Upper lobe of left lung (tissue), 6 donors: ENCODE data around the gene OTUB1. TPM values are rescaled to one million over a fixed set of nuclear protein-coding genes. Genes with fewer than 3 reads are reported as not detected.

ENCODE experiments used
- ATAC-seq, 2 donors: fragments of 200-7000 bp; cut with Tn5 transposase; one replicate each; pipeline ENCODE4 v1.9.1; 2022; ENCODE audit warnings: mild to moderate bottlenecking in 2 of 2, moderate library complexity in 2 of 2; ENCODE audit not compliant: low FRiP score in 2 of 2
- DNase-seq, 2 donors: peaks; one replicate each; pipeline ENCODE4 v3.0.0-alpha.2; 2019 to 2020
- H3K27ac ChIP-seq, 4 donors: fragments of 200-600 bp; sonication (generic); one replicate each; pipeline ENCODE4 v1.5.1; 2016 to 2019
- H3K27me3 ChIP-seq, 4 donors: fragments of 200-600 bp; sonication (generic); one replicate each; pipeline ENCODE4 v1.5.1; 2017 to 2019
- H3K36me3 ChIP-seq, 4 donors: fragments of 200-600 bp; sonication (generic); one replicate each; pipeline ENCODE4 v1.5.1; 2016 to 2019
- H3K4me1 ChIP-seq, 4 donors: fragments of 200-600 bp; sonication (generic); one replicate each; pipeline ENCODE4 v1.5.1; 2018 to 2019
- H3K4me3 ChIP-seq, 4 donors: fragments of 200-600 bp; sonication (generic); one replicate each; pipeline ENCODE4 v1.5.1; 2017 to 2019; ENCODE audit warnings: mild to moderate bottlenecking in 2 of 4, moderate library complexity in 1 of 4
- H3K9me3 ChIP-seq, 4 donors: fragments of 200-600 bp; sonication (generic); one replicate each; pipeline ENCODE4 v1.5.1; 2018 to 2019
- EP300 ChIP-seq, 4 donors: sonication (generic); formaldehyde crosslinking; IDR thresholded peaks; one replicate each; pipeline ENCODE4 v1.5.1; 2017; ENCODE audit warnings: antibody characterized with exemption in 4 of 4, control low read depth in 2 of 4
- POLR2A ChIP-seq, 4 donors: fragments of 450-650 bp; IDR thresholded peaks; one replicate each; pipeline ENCODE4 v1.5.1; 2016 to 2017; ENCODE audit warnings: antibody characterized with exemption in 4 of 4, mild to moderate bottlenecking in 2 of 4
- POLR2AphosphoS5 ChIP-seq, 2 donors: sonication (generic); formaldehyde crosslinking; IDR thresholded peaks; one replicate each; pipeline ENCODE4 v1.5.1; 2017; ENCODE audit warnings: antibody characterized with exemption in 2 of 2
- WGBS, 2 donors: methylation state at CpG; one replicate each; pipeline ENCODE4 v1.1.5; 2017 to 2018; 5-methylcytosine and 5-hydroxymethylcytosine counted together
- total RNA-seq, 6 donors: library from RNA; depleted of rRNA in 4 of 6; stranded (reverse); fragments of >200 nt in 4 of 6; gene quantifications; one replicate each; pipeline versions ENCODE4 v1.1.0 to v1.2.1, GENCODE V29; 2016 to 2021
- TF ChIP-seq, protein P1 (sequence below), 6 experiments: fragments of 450-650 bp in 4 of 6; fragments of 200-600 bp in 2 of 6; sonication (generic) in 2 of 6; IDR thresholded peaks; one replicate each; pipeline ENCODE4 v1.5.1; 2016 to 2019; ENCODE audit warnings: antibody characterized with exemption in 6 of 6
- donor health status: DM: no; HTN: no; CAD: no; lungs with moderate emphysema.
- donor health status: DM: no; HTN: yes; CAD: no; lungs with severe emphysema.

Gene OTUB1
- total RNA-seq, 6 donors from 2014 or later = 58.6 to 95.3 (median 72.5) TPM

GRCh38 chr11:64040684-64041322 is 54.6 kb downstream of the OTUB1 start:
- WGBS, 2 donors = 70 to 73% methylated on average over 17 to 20 of the region's 20 CpGs
- no peak overlapping the region for H3K27ac ChIP-seq
- H3K27me3 ChIP-seq = peaks cover 0 to 15% (median 10%) of the 10 kb centered on the region in 4 donors
- no peak for TF ChIP-seq POLR2AphosphoS5 (IDR thresholded peaks at IDR 0.05)
- TF ChIP-seq, protein P1, sequence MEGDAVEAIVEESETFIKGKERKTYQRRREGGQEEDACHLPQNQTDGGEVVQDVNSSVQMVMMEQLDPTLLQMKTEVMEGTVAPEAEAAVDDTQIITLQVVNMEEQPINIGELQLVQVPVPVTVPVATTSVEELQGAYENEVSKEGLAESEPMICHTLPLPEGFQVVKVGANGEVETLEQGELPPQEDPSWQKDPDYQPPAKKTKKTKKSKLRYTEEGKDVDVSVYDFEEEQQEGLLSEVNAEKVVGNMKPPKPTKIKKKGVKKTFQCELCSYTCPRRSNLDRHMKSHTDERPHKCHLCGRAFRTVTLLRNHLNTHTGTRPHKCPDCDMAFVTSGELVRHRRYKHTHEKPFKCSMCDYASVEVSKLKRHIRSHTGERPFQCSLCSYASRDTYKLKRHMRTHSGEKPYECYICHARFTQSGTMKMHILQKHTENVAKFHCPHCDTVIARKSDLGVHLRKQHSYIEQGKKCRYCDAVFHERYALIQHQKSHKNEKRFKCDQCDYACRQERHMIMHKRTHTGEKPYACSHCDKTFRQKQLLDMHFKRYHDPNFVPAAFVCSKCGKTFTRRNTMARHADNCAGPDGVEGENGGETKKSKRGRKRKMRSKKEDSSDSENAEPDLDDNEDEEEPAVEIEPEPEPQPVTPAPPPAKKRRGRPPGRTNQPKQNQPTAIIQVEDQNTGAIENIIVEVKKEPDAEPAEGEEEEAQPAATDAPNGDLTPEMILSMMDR (IDR thresholded peaks at IDR 0.05) = peak in 2 of 6 experiments; percentile 14 to 41
- ATAC-seq (no peak), DNase-seq (peak in 1 of 2 donors; percentile 71)
- H3K9me3 ChIP-seq = no peaks in the 10 kb centered on the region
- H3K4me1 ChIP-seq = peaks cover 10 to 12% (median 11%) of the 10 kb centered on the region in 4 donors
- H3K4me3 ChIP-seq = no peak overlapping the region
- no peaks in the 10 kb centered on the region for H3K36me3 ChIP-seq

- ATAC-seq (no peak), DNase-seq (peak in 1 of 2 donors; percentile 49)
- 92 to 100% methylated on average over 5 to 9 of the region's 9 CpGs for WGBS, 2 donors
- H3K27me3 ChIP-seq = peaks cover 0 to 4% (median 2%) of the 10 kb centered on the region in 4 donors
- TF ChIP-seq POLR2AphosphoS5 (IDR thresholded peaks at IDR 0.05) (no peak), POLR2A (IDR thresholded peaks at IDR 0.05) (no peak), EP300 (IDR thresholded peaks at IDR 0.05) (no peak)
- TF ChIP-seq, protein P1 (IDR thresholded peaks at IDR 0.05) = no peak
- H3K9me3 ChIP-seq = no peaks in the 10 kb centered on the region
- no peak overlapping the region for H3K27ac ChIP-seq
- H3K36me3 ChIP-seq = no peaks in the 10 kb centered on the region
- no peak overlapping the region for H3K4me3 ChIP-seq
- H3K4me1 ChIP-seq = peaks cover 0 to 2% (median under 1%) of the 10 kb centered on the region in 4 donors
These were observed 55.6 kb downstream of the OTUB1 start for GRCh38 chr11:64041846-64042245.

DNA sequence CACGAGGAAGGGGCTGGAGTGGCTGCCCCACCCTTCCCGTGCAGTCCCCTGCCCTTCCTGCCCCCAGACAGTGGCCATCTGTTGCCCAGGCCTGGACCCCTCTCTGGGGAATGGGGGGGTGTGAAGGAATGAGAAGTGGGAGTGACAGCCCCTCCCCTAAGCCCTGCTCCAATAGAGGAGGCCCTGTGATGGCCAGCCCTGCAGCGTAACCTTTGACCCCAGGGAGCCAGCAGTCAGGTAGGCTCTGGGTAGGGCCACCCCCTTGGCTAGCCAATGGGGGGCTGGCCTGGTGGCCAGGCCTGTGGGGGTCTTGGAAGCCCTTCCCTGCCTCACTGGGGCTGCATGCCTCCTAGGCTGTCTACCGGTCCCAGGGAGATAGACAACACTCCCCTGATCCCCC is 56.1 kb downstream of the OTUB1 start:
- no peak overlapping the region for H3K27ac ChIP-seq
- no peaks in the 10 kb centered on the region for H3K36me3 ChIP-seq
- TF ChIP-seq POLR2AphosphoS5 (IDR thresholded peaks at IDR 0.05) (no peak), POLR2A (IDR thresholded peaks at IDR 0.05) (no peak), EP300 (IDR thresholded peaks at IDR 0.05) (no peak)
- TF ChIP-seq, protein P1 (IDR thresholded peaks at IDR 0.05) = no peak
- H3K27me3 ChIP-seq = no peaks in the 10 kb centered on the region
- no peaks in the 10 kb centered on the region for H3K4me1 ChIP-seq
- WGBS, 2 donors = 61 to 70% methylated on average over 2 to 4 of the region's 4 CpGs
- H3K9me3 ChIP-seq = no peaks in the 10 kb centered on the region
- ATAC-seq (no peak), DNase-seq (no peak)
- no peak overlapping the region for H3K4me3 ChIP-seq

DNA sequence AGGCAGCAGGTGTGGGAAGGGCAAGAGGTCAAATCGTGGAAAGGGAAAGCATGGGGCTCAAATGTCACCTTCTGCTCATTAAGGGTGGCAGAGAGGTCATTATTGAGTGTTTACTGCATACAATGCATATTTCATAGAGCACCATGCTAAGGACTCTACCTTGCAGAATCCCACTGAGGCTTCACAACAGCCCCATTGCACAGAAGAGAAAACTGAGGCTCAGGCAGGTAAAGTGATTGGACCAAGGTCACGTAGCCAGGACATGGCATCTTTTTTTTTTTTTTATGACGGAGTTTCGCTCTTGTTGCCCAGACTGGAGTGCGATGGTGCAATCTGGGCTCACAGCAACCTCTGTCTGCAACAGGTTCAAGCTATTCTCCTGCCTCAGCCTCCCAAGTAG is 57.3 kb downstream of the OTUB1 start:
- TF ChIP-seq POLR2A (IDR thresholded peaks at IDR 0.05) (no peak), POLR2AphosphoS5 (IDR thresholded peaks at IDR 0.05) (no peak), EP300 (IDR thresholded peaks at IDR 0.05) (no peak)
- TF ChIP-seq, protein P1 (IDR thresholded peaks at IDR 0.05) = no peak

More for the DNA sequence above, 57.3 kb downstream of the OTUB1 start:
- H3K4me1 ChIP-seq = no peaks in the 10 kb centered on the region
- no peaks in the 10 kb centered on the region for H3K9me3 ChIP-seq
- DNase-seq = no peak
- no peak overlapping the region for H3K27ac ChIP-seq
- H3K36me3 ChIP-seq = no peaks in the 10 kb centered on the region
- ATAC-seq = no peak
- no peak overlapping the region for H3K4me3 ChIP-seq
- 90 to 94% methylated on average over 5 of the region's 5 CpGs for WGBS, 2 donors
- H3K27me3 ChIP-seq = no peaks in the 10 kb centered on the region
